HG03060 (cell line): Measurements from ENCODE around the gene RAP1GAP2.
"Not testable (repeated sequence)": the region's sequence is repeated elsewhere in the genome, so short reads cannot be mapped to it uniquely, and the experiment has no call there.

Experiments used
- ATAC-seq: cut with Tn5 transposase; IDR thresholded peaks from one replicate; pipeline ENCODE4 v1.9.1; 2021; ENCODE audit warnings: low read depth, moderate number of reproducible peaks; ENCODE audit not compliant: unreplicated experiment

The RAP1GAP2 gene

DNA sequence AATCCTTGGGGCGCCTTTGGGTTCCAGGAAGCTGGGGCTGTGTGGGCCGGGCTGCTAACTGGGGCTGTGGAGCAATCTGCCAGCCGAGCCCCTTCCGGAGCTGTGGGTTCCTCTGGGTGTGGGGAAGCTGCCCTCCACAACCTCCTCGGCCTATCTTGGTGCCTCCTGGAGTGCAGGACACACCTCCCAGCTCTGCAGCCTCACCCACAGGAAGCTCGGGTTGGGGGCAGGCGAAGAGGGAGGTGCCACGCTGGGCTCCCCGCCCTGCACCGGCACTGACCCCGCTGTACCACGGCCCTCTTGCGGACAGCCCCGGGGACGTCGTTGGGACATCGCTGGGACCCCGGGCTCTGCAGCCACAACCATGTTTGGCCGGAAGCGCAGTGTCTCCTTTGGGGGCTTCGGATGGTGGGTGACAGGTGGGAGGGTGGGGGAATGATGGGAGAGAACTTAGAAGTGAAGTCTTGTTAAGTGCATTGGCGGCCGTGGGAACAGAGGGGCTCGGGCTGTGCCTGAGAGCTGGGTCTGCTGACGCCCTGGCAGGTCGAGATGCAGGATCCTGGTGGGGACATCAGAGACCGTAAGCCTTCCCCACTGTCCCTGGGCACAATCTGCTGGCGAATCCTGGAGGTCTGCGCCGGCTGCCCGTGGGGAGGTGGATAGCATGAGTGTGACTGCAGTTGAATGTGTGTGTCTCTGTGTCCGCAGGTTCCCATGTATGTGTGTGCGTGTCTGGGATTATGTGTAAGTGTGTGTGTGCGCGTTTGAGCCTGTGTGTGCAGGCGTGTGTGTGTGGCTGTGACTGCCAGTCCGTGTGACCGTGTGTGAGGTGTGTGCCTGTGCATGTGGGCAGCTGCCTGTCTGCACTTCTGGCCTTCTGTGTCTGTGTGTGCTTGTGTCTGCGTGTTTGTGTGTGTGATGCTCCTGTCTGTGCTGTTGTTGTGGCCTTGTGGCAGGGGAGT lies at the start of gene RAP1GAP2:
RAP1GAP2 (plus strand) TSS at position 275 of the 962 bp plus-strand sequence; CDS start at position 365, 90 bp downstream.
- ATAC-seq, result no peak

DNA sequence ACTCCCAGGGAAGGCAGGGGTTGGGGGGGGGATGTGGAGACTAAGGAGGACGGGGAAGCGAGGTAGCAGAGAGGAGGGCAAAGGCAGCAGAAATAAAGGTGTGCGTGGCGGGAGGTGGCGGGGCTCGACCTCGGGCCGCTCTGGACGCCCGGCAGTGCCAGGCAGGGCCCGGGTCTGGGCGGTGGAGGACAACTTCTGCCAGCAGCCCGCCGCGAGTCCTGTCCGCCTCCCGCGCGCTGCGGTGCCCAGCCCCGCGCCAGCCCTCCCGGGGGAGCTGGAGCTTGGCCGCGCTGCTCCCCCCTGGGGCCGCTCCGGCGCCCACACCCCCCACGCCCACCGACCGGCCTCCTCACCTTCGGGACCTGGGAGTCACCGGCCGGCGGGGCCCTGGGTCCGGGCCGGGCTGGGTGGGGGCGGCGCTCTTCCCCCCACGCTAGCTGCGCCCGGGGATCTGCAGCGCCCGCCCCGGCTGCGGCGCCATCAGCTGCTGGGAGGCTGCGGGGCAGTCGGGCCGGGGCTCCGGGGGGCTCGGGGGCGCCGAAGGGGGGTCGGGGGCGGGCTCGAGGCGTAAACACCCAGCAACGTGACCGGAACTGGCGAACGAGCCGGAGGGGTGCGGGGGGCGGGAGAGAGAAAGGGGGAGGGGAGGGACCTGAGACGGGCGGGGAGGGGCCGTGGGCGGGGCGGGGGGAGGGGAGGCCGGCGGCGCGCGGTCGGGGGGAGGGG lies 47.0 kb upstream of the RAP1GAP2 start, which contains the start of gene CCDC92B:
CCDC92B (minus strand) TSS at position 595 of the 726 bp plus-strand sequence. CDS start 14,507 bp downstream, outside the sequence.
- no peak for ATAC-seq

DNA sequence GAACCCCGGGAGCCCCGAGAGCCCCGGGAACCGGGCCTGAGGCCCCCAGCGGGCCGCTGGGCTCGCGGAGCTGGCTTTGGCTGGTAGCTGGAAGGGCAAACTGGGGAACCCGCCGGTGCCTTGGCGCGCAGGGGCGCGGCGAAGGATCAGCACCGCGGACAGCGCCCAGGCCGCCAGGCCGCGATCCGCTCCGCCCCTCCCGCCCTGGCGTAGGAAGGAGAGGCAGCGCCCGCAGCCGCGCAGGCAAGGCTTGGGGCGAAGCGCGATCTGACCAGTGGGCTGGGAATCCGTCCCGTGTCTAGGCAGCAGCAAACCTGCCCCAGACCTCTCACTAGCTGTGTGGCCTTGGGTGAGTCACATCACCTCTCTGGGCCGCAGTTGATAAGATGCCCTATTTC lies 46.5 kb upstream of the RAP1GAP2 start:
- no peak for ATAC-seq

DNA sequence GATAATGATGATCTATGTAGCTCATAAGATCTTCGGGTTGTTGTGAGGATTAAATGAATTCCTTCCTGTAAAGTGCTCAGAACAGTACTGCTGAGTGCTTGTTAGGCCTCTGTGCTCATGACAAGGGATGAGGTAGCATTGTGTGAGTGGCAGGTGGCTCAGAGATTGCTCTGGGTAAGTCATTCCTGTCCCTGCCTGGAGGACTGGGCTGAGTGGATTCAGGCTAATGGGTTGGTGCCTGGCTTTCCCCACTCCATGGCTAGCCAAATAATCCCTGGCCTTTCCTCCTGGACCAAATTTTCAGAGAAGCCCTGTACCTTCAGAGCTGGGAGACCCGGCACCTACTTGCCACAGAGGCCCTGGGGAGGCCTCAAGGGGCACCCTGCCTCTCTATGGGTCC lies 45.5 kb upstream of the RAP1GAP2 start:
- ATAC-seq, result no peak

DNA sequence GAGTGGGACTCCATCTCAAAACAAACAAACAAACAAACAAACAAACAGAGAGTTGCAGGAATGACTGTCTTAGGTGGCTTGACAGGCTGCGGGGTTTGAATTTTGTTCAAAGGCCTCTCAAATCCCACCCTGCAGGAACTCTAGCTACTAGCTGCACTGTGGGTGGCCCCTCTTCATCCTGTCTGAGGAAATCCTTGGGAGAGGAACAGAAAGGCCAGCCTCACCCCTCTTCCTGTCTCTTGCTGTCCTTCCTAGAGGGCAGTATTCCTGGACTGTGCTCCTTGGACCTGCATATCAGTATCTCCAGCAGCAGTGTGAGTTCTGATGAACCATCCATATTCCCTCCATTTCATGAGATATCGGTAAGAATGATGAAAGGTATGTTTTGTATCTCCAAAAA lies 44.7 kb upstream of the RAP1GAP2 start:
- ATAC-seq, result no peak

DNA sequence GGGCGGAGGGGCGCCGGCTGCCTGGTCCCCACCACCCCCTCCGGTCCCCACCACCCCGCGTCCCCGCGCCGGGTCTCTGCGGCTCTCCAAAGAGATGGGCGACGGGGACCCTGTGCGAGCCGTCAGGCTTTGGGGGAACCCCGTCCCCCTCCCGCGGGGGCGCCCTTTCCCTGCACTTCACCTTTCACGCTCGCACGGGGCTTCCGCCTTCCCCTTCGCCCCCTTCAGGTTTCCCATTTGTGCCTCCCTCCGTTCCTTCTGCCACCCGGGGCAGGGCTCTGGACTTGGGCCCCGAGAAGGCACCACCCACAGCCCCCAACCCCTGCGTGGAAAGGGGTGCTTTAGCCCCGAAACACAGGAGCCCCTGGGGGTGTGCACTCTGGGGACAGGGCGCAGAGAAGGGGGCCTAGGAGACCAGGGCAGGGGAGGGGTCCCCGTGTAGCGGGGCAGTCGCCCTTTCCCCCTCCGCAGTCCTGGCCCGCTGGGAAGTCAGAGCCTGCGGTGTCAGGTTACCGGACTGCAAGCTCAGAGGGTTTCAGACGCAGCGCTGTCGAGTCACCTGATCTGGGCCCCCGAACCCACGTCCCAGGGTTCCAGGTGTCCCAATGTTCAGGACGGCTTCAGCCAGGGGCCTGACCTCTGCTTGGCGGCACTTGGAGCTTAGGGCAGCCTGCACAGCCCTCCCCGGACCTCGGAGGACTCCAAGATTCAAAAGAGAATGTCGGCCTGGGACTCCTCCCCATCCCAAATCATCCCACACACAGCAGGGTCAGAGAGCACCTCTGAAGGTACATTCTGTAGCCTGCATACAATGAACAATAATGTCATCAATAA lies 40.1 kb upstream of the RAP1GAP2 start:
- ATAC-seq, result no peak

DNA sequence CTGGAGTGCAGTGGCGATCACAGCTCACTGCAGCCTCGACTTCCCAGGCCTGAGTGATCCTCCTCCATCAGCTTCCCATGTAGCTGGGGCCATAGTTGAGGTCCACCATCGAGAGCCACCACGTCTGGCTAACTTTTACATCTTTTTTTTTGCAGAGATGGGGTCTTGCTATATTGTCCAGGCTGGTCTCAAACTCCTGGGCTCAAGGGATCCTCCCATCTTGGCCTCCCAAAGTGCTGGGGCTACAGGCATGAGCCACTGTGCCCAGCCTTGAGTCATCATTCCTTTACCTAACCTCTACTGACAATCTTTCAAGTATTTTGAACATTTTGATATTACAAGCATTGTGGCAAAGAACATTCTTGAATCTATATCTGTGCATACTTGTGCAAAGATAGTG lies 37.4 kb upstream of the RAP1GAP2 start:
- ATAC-seq, result no peak

DNA sequence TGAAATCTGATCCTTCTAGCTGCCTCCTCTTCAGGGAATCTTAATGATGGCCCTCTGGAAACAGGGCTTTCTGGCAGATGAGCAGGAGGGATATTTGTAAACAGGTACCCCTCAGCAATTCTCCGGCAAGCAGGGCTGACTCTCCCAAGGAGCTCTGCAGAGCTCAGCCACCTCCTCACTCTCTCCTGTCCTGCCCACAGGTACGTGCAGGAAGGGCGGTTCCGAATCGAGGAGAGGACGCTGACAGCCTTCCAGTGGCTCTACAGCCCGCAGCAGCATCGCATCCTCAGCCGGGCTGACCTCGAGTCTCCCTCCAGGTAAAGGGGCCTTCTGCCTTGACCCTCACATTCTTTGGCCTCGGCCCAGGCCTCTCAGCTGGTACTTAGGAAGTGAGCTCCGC lies 26.1 kb upstream of the RAP1GAP2 start:
- ATAC-seq, result no peak

DNA sequence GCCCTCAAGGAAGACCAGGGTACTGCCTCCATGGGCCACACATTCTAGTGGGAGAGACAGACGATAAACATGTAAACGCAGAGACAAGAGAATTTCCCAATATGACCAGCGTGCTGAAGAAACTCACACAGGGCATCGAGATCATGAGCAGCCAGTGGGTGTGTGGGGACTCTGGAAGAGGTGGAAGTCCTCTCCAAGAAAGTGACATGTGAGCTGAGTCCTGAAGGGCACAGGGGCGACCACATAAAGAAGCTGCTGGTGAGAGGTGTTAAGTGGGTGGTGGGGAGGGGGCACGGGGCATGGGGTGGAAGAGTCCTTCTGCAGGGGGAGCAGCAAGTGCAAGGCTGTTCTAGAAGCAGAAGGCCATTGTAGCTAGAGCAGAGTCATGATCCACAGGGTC lies 21.0 kb upstream of the RAP1GAP2 start:
- no peak for ATAC-seq

DNA sequence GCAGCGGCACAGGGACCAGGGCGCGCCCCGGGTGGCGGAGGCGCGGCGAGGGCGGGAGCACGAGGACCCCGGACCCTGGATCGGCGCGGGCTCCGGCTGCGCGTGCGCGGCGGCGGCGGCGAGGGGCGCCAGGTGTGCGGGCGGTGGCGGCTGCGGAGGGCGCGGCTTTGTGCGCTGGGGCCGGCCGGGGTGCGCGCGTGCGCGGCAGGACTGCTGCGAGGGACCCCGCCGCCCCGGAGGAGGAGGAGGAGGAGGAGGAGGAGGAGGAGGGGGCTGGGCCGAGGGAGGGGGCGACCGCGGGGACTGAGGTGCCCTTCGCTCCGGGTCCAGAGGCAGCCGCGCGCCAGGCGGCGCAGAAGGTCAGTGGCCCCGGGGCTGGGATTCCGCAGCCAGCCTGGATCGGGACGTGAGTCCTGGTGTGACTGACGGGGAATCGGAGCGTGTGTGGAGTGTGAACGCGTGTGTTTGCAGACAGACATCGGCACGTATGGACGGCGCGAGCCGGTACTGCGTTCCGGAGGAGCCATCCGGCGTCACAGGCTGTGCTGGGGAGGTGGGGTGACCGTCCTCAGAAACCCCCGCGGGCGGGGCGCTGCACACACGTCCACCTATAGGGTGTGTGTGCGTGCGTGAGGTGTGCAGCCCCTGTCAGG lies 19.5 kb upstream of the RAP1GAP2 start:
- ATAC-seq, result no peak

DNA sequence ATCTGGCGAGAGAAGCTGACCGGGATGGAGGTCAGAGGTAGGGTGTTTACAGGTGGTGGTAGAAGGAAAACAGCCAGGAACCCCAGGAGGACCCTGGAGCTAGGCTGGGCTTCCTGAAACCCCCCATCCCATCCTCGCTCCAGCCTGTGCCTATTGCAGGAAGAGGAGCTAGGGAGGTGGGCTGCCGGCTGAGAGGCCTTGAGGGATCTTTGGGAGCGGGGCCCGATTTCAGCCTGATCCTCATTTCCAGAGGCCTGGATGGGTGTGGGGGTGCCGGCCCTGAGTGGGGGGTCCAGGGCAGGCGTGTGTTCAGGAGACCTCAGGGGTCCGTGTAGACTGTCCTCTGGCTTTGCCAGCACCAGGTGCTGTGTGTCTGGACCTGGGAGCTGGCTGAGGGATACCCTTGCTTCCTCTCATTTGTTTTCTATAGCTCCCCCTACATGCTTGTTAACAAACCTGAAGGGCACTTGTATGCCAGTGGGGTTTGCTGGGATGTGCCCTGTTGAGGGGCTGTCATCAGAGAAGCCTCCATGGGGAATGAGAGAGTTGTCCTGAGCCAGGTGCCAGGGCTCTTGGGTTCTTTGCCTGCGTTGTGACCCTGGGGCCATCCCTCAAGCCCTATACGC lies 18.9 kb upstream of the RAP1GAP2 start:
- no peak for ATAC-seq

DNA sequence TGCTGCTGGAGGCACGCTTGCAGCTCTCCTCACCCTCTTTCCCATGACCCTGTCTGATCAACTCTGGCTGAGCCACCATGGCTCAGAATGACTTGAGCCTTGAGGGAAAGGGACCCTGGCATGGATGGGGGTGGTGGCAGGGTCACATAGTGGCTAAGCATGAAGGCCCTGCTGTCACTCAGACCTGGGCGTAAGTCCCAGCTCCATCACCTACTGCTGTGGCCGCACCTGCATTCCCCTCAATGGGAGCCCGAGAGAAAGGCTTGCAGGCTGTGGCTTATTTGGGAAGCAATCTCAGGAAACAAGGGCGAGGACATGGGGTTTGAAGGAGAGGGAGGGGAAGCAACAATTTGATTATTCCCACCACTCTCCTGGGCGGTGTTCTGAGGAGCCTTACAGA lies 17.7 kb upstream of the RAP1GAP2 start:
- no peak for ATAC-seq

DNA sequence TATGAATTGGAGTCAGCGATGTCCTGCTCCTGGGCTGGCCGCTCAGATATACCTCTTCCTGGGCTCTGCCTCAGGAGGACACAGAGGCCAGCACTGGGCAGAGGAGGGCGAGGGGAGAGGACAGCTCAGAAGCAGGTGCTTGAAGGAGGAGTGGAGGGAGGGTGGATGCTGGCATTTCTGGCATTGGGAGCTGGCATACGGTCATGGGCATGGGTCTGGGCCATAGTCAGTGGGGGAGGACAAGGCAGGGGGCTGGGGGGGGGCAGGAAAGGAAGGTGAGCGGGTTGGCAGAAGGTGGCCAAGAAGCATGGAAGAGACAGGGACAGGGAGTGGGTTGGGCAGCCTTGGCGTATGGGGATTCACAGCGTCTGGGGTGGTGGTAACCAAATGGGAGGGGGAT lies 16.7 kb upstream of the RAP1GAP2 start:
- no peak for ATAC-seq

DNA sequence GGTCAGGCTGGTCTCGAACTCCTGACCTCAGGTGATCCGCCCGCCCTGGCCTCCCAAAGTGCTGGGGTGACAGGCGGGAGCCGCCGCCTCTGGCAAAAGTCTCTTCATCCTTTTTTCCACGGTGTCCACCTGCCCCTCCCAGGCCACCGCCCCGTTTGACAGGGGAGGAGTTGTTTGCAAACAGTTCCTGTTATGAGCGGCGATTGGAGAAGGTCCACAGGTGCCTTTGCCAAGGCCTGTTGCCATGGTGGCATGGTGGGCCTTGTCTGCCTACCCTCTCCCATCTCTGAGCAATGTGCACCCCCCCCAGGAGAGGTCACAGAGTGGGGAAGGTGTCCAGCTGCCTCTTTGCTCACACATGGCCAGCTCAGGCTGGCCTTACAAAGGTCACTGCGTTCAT lies 16.0 kb upstream of the RAP1GAP2 start:
- ATAC-seq, result no peak

DNA sequence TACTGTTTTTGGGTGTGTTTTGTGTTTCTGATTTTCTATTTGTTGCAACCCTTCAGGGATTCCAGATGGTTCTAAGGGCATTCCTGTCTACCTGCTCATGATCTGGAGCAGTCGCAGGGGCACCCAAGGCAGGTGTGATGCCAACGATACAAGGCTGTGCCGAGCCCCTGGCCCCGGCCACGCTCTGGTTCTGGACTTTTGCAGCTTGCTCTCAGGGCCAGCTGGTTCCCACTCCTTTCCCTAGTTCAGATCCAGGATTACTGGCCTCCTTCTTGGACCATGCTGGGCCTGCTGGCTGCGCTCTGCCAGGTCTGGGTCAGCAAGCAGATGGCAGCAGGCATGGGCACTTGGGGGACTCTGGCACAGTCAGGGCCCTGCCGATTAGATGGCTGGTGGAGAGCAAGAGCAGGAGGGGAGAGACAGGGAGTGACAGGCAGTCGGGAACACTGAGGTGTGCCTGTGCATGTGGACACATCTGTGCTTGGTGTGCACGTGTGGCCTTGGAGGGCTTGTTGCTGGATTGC lies 15.2 kb upstream of the RAP1GAP2 start:
- no peak for ATAC-seq

DNA sequence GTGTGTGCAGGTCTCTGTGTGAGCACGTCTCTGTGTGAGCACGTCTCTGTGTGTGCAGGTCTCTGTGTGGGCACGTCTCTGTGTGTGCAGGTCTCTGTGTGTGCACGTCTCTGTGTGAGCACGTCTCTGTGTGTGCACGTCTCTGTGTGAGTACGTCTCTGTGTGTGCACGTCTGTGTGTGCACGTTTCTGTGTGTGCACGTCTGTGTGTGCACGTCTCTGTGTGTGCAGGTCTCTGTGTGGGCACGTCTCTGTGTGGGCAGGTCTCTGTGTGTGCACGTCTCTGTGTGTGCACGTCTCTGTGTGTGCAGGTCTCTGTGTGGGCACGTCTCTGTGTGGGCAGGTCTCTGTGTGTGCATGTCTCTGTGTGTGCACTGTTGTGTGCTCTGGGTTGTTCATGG lies 14.6 kb upstream of the RAP1GAP2 start:
- not testable (repeated sequence) for ATAC-seq

DNA sequence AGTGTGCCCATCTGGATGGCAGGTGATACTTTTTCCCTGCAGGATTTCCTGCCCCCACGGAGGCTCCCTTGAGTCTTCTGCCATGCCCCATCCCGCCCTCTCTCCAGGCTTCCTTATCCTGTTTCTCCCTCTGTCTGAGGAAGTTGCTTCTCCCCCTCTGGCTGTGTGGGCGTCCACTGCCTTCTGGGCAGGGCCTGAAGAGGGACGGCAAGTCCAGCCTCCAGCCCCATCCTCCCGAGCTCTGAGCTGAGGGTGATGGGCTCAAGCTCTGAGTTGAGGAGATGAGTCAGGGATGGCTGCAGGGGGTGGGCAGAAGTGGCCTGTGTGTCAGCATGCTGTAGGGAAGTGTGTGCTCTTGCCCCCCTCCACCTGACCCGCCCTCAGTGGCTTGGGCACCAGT lies 14.2 kb upstream of the RAP1GAP2 start:
- no peak for ATAC-seq

DNA sequence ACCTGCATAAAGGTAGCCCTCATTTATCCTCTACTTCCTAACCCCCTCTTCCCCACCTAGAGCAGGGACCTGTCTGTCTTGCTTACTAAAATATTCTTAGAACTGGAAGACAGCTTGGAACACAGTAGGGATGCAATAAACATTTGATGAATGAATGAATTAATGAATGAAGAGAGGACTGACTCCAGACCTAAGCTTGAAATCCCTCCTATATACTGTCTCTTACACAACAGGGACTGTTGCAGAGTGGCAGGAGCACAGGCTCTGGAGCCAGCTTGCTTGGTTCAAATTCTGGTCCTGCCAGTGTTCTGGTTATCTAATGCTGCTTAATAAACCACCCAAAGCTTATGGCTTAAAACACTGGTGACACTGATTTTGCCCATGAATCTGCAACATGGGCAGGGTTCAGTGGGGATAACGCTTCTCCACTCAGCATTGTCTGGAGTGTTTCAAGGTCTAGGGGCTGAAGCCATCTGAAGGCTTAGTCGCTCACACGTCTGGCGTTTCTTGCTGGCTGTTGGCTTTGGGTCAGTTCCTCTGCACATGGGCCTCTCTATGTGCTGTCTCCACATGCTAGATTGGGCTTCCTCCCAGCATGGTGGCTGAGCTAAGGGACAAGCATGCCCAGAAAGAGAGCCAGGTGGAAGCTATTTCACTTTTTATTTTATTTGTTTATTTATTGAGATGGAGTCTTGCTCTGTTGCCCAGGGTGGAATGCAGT lies 12.8 kb upstream of the RAP1GAP2 start:
- no peak for ATAC-seq

DNA sequence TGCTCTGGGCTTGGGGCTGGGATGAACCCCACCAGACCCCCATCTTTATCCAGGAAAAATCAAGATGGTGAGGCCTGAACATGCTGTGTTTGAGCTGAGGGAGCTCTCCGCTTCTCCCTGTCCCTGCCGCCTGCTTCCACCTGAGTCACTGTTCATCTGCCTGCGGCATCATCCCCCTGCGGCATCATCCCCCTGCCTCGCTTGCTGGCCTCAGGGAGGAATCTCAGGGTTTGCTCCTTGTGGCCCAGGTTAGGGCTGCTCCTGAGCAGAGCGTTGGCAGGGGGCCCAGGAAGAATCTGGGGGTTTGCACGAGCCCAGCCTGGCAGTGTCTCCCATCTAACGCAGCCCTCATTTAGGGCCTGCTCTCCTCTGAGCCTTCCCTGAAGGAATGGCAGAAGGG lies 11.4 kb upstream of the RAP1GAP2 start:
- no peak for ATAC-seq
